T-cell (primary cell): ENCODE data around the gene LRP1. TPM values are rescaled to one million over a fixed set of nuclear protein-coding genes. Genes with fewer than 3 reads are reported as not detected.

ENCODE experiments used
- ATAC-seq, 4 experiments: fragments of 200-7000 bp in 3 of 4; fragments of 150-1000 bp in 1 of 4; cut with Tn5 transposase; replicated peaks in 1 of 4; 1 replicate in 3 of 4; 2 replicates in 1 of 4; pipeline ENCODE4 v1.10.0; 2021; ENCODE audit warnings: moderate library complexity in 3 of 4, mild to moderate bottlenecking in 2 of 4, moderate number of reproducible peaks in 1 of 4
- CTCF ChIA-PET, 2 donors: fragments of 300-600 bp; sonication (Branson Sonifier 250); formaldehyde crosslinking; loops; one replicate each; lab custom pipeline; 2022; ENCODE audit warnings: antibody characterized with exemption in 2 of 2; lab: Charles Lee
- POLR2A ChIA-PET, 2 donors: fragments of 300-600 bp; sonication (Branson Sonifier 250); formaldehyde crosslinking; loops; one replicate each; lab custom pipeline; 2022; ENCODE audit warnings: antibody characterized with exemption in 2 of 2; lab: Charles Lee
- DNase-seq, 35 experiments: peaks; one replicate each; pipeline versions ENCODE4 v3.0.0 to v3.0.0-alpha.2; 2013 to 2023
- H3K27ac ChIP-seq: one replicate; pipeline ENCODE4 v1.5.1; 2013; ENCODE audit warnings: low read length
- H3K27me3 ChIP-seq, 2 experiments: replicated peaks in 1 of 2; 1 replicate in 1 of 2; 2 replicates in 1 of 2; pipeline versions ENCODE4 v1.6.1 to v1.7.0; 2013; ENCODE audit warnings: low read length in 1 of 2, mixed read lengths in 1 of 2; ENCODE audit not compliant: control insufficient read depth in 2 of 2, insufficient read depth in 2 of 2; ENCODE audit errors: extremely low read depth in 1 of 2
- H3K36me3 ChIP-seq, 2 donors: 1 replicate in 1 of 2; 2 replicates in 1 of 2; pipeline versions ENCODE4 v1.6.1 to v1.7.0; 2013; ENCODE audit warnings: low read length in 1 of 2; ENCODE audit not compliant: control insufficient read depth in 2 of 2, insufficient read depth in 1 of 2; ENCODE audit errors: extremely low read depth in 1 of 2
- H3K4me1 ChIP-seq, 2 experiments: 1 replicate in 1 of 2; 2 replicates in 1 of 2; pipeline versions ENCODE4 v1.6.1 to v1.7.0; 2013; ENCODE audit warnings: low read length in 2 of 2, mixed read lengths in 1 of 2; ENCODE audit not compliant: insufficient read depth in 2 of 2, control insufficient read depth in 1 of 2; ENCODE audit errors: extremely low read depth in 1 of 2
- H3K4me3 ChIP-seq, 2 donors: 1 replicate in 1 of 2; 2 replicates in 1 of 2; pipeline versions ENCODE4 v1.5.1 to v1.7.0; 2013; ENCODE audit warnings: mild to moderate bottlenecking in 2 of 2, low read length in 1 of 2, moderate library complexity in 1 of 2; ENCODE audit not compliant: control insufficient read depth in 1 of 2; ENCODE audit errors: extremely low read depth in 1 of 2
- H3K9me3 ChIP-seq: 2 replicates; pipeline ENCODE4 v1.7.0; 2013
- H3K27ac Mint-ChIP-seq, 2 donors: one replicate each; pipeline ENCODE4 v1.8.0; 2020 to 2021; ENCODE audit warnings: mild to moderate bottlenecking in 2 of 2, mixed read lengths in 2 of 2
- H3K27me3 Mint-ChIP-seq, 2 donors: one replicate each; pipeline ENCODE4 v1.8.0; 2021 to 2022; ENCODE audit warnings: mixed read lengths in 2 of 2
- H3K36me3 Mint-ChIP-seq: one replicate; pipeline ENCODE4 v1.8.0; 2021; ENCODE audit warnings: mixed read lengths
- H3K4me1 Mint-ChIP-seq, 3 donors: one replicate each; pipeline ENCODE4 v1.8.0; 2020 to 2022; ENCODE audit warnings: mixed read lengths in 3 of 3, mild to moderate bottlenecking in 1 of 3
- H3K4me3 Mint-ChIP-seq, 3 donors: one replicate each; pipeline ENCODE4 v1.8.0; 2020 to 2022; ENCODE audit warnings: mild to moderate bottlenecking in 3 of 3, mixed read lengths in 3 of 3, moderate library complexity in 3 of 3
- H3K9me3 Mint-ChIP-seq, 3 donors: one replicate each; pipeline ENCODE4 v1.8.0; 2020 to 2022; ENCODE audit warnings: mixed read lengths in 3 of 3
- WGBS: methylation state at CpG from one replicate; pipeline ENCODE4 v1.1.5; 2013; ENCODE audit warnings: missing lambda C conversion rate; ENCODE audit not compliant: insufficient coverage; 5-methylcytosine and 5-hydroxymethylcytosine counted together
- total RNA-seq, 35 experiments: library from RNA in 6 of 35; stranded (reverse) in 6 of 35; fragments of 120-200 nt in 1 of 35; gene quantifications; one replicate each; pipeline versions ENCODE4 v1.2.1 to v1.2.4 and lab custom pipeline; 2013 to 2026

LRP1 gene
- total RNA-seq, 5 donors from 2014 or later (not counting 1 experiment from before 2014, with no cell fraction given): 5.9 to 8.1 (median 7.7) TPM

DNA sequence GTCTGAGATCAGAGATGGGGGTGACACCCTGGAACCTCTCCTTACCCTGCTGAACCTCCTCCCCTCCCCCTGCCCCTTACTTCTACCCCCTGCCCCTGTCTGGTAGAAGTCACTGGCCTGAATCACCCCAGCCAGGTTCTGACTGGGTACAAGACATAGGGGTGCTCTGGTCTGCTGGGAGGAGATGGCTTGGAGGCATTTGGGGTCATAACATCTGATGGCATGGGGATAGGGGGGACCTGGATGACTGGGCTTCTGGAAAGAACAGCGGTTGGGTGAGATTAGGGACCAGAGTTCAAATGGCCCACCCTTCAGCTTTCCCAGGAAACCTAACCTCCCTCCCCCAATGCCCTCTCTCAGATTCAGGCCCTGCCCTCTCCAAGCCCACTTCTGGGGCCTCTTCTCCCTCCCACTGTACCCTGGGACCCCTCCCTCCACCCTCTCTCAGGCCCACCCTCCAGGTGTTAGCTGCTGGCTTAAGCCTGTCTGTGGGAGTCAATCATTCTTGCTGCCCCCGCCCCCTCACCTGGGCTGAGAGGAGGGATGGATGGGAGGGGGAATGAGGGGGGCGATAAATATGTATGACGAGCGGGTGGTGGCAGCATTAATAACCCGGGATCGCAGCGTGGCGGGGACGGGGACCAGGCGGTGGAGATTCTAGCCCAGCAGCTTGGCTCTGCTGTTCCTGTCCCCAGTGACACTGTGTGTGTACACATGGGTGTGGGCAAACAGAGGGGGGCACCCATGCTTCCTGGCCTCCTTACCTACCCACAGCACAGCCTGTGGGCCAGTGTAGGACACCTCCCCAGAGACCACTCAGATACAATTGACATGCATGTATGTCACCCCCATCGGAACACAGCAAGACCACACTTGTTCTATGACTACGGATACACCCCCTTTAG, 94.3 kb downstream of the LRP1 start:
- no peak overlapping the region for H3K4me3 ChIP-seq
- WGBS: 19% methylated on average over 8 of the region's 13 CpGs
- no peaks in the 10 kb centered on the region for H3K9me3 ChIP-seq
- no peaks in the 10 kb centered on the region for H3K36me3 ChIP-seq
- Mint-ChIP-seq H3K9me3 (no peaks in the 10 kb centered on the region), H3K36me3 (no peaks in the 10 kb centered on the region), H3K4me1 (peaks cover 42 to 65% (median 60%) of the 10 kb centered on the region in 3 donors), H3K4me3 (peak overlapping the region in 1 of 3 donors; percentile 11), H3K27ac (peak overlapping the region in 1 of 2 donors; percentile 41), H3K27me3 (peaks cover 68 to 86% of the 10 kb centered on the region in 2 donors)
- ChIA-PET POLR2A (interaction anchor here in 1 of 2 donors (0.6 kb wide), 1 partner anchor 251 kb away, joined by 3 read pairs; no protein-coding TSS in a partner anchor), CTCF (interaction anchor here (0.5 to 1.2 kb wide), 7 partner anchors 8 to 208 kb away, joined by 3 to 8 read pairs (median 5); no protein-coding TSS in a partner anchor)
- DNase-seq (no peak), ATAC-seq (no peak)
- H3K27me3 ChIP-seq: peaks cover 14 to 100% of the 10 kb centered on the region in 2 experiments
- H3K4me1 ChIP-seq: peaks cover 7 to 80% of the 10 kb centered on the region in 2 experiments
- no peak overlapping the region for H3K27ac ChIP-seq

- Histone ChIP-seq H3K27me3 (peaks cover 13 to 91% of the 10 kb centered on the region in 2 experiments), H3K4me1 (peaks cover 9 to 79% of the 10 kb centered on the region in 2 experiments)
Measured at GRCh38 chr12:57223191-57224165, 95.2 kb downstream of the LRP1 start.

GRCh38 chr12:57224278-57224972, 96.1 kb downstream of the LRP1 start:
- Mint-ChIP-seq H3K27ac (no peak overlapping the region), H3K9me3 (no peaks in the 10 kb centered on the region), H3K4me1 (peaks cover 50 to 71% (median 67%) of the 10 kb centered on the region in 3 donors), H3K27me3 (peaks cover 52 to 70% of the 10 kb centered on the region in 2 donors), H3K36me3 (no peaks in the 10 kb centered on the region), H3K4me3 (peak overlapping the region in 1 of 3 donors; percentile 48)
- no peak overlapping the region for H3K27ac ChIP-seq
- no peaks in the 10 kb centered on the region for H3K36me3 ChIP-seq
- CTCF ChIA-PET: interaction anchor here (0.9 to 3.9 kb wide), 3 partner anchors 14 to 18 kb away, joined by 3 to 21 read pairs (median 3); a partner anchor contains a TSS
- peaks cover 8 to 82% of the 10 kb centered on the region in 2 experiments for H3K27me3 ChIP-seq
- WGBS: 31% methylated on average over 18 of the region's 30 CpGs
- DNase-seq: no peak
- H3K4me1 ChIP-seq: peaks cover 15 to 87% of the 10 kb centered on the region in 2 experiments
- no peaks in the 10 kb centered on the region for H3K9me3 ChIP-seq
- POLR2A ChIA-PET: no interaction called here
- ATAC-seq: no peak
- peak overlapping the region in 1 of 2 donors; percentile 34 for H3K4me3 ChIP-seq

More at GRCh38 chr12:57223191-57224165, 95.2 kb downstream of the LRP1 start:
- CTCF ChIA-PET: interaction anchor here (0.5 to 1.2 kb wide), 8 partner anchors 9 to 207 kb away, joined by 3 to 8 read pairs (median 5); no protein-coding TSS in a partner anchor
- no peaks in the 10 kb centered on the region for H3K9me3 ChIP-seq
- Mint-ChIP-seq H3K4me1 (peaks cover 43 to 62% (median 61%) of the 10 kb centered on the region in 3 donors), H3K27me3 (peaks cover 62 to 80% of the 10 kb centered on the region in 2 donors), H3K36me3 (no peaks in the 10 kb centered on the region), H3K4me3 (peak overlapping the region in 1 of 3 donors; percentile 11), H3K27ac (peak overlapping the region in 1 of 2 donors; percentile 41), H3K9me3 (no peaks in the 10 kb centered on the region)
- POLR2A ChIA-PET: interaction anchor here in 1 of 2 donors (0.6 kb wide), 1 partner anchor 250 kb away, joined by 3 read pairs; no protein-coding TSS in a partner anchor
- H3K36me3 ChIP-seq: no peaks in the 10 kb centered on the region
- WGBS: 44% methylated on average over 14 of the region's 22 CpGs
- DNase-seq (peak in 13 of 35 experiments; percentile 26 to 70 (median 50)), ATAC-seq (peak in 2 of 4 experiments; percentile 42 to 46)
- no peak overlapping the region for H3K4me3 ChIP-seq
- H3K27ac ChIP-seq: no peak overlapping the region

DNA sequence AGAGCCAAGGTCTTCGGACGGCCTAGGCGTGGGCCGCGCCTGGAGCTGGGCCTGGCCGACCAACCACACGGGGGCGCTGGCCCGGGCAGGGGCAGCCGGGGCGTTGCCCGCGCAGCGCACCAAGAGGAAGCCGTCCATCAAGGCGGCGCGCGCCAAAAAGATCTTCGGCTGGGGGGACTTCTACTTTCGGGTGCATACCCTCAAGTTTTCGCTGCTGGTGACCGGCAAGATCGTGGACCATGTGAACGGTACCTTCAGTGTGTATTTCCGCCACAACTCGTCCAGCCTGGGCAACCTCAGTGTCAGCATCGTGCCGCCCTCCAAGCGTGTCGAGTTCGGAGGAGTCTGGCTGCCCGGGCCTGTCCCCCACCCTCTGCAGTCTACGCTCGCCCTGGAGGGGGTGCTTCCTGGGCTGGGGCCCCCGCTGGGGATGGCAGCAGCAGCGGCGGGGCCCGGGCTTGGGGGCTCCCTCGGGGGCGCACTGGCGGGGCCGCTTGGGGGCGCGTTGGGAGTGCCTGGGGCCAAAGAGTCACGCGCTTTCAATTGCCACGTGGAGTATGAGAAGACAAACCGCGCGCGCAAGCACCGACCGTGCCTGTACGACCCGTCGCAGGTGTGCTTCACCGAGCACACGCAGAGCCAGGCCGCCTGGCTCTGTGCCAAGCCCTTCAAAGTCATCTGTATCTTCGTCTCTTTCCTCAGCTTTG, 96.8 kb downstream of the LRP1 start:
- H3K4me1 ChIP-seq: peaks cover 15 to 91% of the 10 kb centered on the region in 2 experiments
- no peaks in the 10 kb centered on the region for H3K36me3 Mint-ChIP-seq
- DNase-seq (peak in 33 of 35 experiments; percentile 53 to 87 (median 69)), ATAC-seq (peak; percentile 42 to 74 (median 57))
- peak overlapping the region in 1 of 2 donors; percentile 34 for H3K4me3 ChIP-seq
- H3K36me3 ChIP-seq: no peaks in the 10 kb centered on the region
- ChIA-PET POLR2A (no interaction called here), CTCF (interaction anchor here (0.9 to 3.9 kb wide), 4 partner anchors 13 to 17 kb away, joined by 3 to 21 read pairs (median 9); a partner anchor contains a TSS)
- H3K27ac Mint-ChIP-seq: no peak overlapping the region
- H3K27ac ChIP-seq: no peak overlapping the region
- peaks cover 47 to 65% of the 10 kb centered on the region in 2 donors for H3K27me3 Mint-ChIP-seq
- peak overlapping the region in 1 of 3 donors; percentile 48 for H3K4me3 Mint-ChIP-seq
- H3K27me3 ChIP-seq: peaks cover 8 to 75% of the 10 kb centered on the region in 2 experiments
- H3K4me1 Mint-ChIP-seq: peaks cover 54 to 78% (median 70%) of the 10 kb centered on the region in 3 donors
- no peaks in the 10 kb centered on the region for H3K9me3 Mint-ChIP-seq
- no peaks in the 10 kb centered on the region for H3K9me3 ChIP-seq
- 6% methylated on average over 61 of the region's 61 CpGs for WGBS

DNA sequence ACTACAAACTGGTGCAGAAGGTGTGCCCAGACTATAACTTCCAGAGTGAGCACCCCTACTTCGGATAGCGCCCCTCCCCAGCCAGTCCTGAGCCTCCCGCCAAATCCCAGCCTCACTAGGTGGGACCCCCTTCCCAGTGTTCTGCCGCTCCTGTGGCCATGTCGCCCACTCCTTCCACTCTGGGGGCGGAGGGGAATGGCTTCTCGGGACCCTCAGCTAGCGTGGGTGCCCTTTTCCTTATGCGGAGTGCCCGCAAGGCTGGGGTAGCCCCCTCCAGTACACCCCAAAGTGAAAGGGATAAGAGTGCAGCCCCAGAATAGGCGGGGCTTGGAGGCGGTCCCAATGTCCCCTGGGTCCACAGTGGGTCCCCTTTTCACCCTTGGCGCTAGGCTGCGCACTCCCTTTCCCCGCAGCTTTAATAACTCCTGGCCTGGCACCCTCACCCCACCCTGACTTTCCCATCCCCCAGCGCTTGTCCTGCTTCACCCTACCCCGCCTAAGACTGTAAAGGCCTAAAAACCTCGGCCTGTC, 97.5 kb downstream of the LRP1 start:
- peaks cover 21 to 91% of the 10 kb centered on the region in 2 experiments for H3K4me1 ChIP-seq
- Mint-ChIP-seq H3K27ac (no peak overlapping the region), H3K4me3 (peak overlapping the region in 1 of 3 donors; percentile 48), H3K4me1 (peaks cover 60 to 81% (median 73%) of the 10 kb centered on the region in 3 donors), H3K36me3 (no peaks in the 10 kb centered on the region), H3K27me3 (peaks cover 43 to 62% of the 10 kb centered on the region in 2 donors), H3K9me3 (no peaks in the 10 kb centered on the region)
- ChIA-PET POLR2A (no interaction called here), CTCF (interaction anchor here (2.5 to 3.9 kb wide), 2 partner anchors 12 to 17 kb away, joined by 15 to 21 read pairs; a partner anchor contains a TSS)
- peaks cover 8 to 69% of the 10 kb centered on the region in 2 experiments for H3K27me3 ChIP-seq
- H3K4me3 ChIP-seq: no peak overlapping the region
- H3K9me3 ChIP-seq: no peaks in the 10 kb centered on the region
- no peak for ATAC-seq
- 45% methylated on average over 16 of the region's 18 CpGs for WGBS
- H3K36me3 ChIP-seq: no peaks in the 10 kb centered on the region
- no peak for DNase-seq
- H3K27ac ChIP-seq: no peak overlapping the region
